Renal cortical epithelial cell (primary cell): ENCODE measurements around the gene XYLB. TPM values are rescaled to one million over a fixed set of nuclear protein-coding genes. Genes with fewer than 3 reads are reported as not detected.
A peak's percentile ranks its signal among the peaks of the same experiment; 100 is the strongest.
"Not testable (repeated sequence)": the region's sequence is repeated elsewhere in the genome, so short reads cannot be mapped to it uniquely, and the experiment has no call there.

ENCODE experiments used
- DNase-seq: peaks from one replicate; pipeline ENCODE4 v3.0.0-alpha.2; 2011; ENCODE audit warnings: low read depth
- total RNA-seq: library from RNA; depleted of rRNA; stranded (reverse); fragments of >200 nt; gene quantifications from 2 replicates; pipeline ENCODE4 v1.2.3, GENCODE V29; 2014

XYLB gene
- total RNA-seq, result 1.0 TPM in 2 replicates

DNA sequence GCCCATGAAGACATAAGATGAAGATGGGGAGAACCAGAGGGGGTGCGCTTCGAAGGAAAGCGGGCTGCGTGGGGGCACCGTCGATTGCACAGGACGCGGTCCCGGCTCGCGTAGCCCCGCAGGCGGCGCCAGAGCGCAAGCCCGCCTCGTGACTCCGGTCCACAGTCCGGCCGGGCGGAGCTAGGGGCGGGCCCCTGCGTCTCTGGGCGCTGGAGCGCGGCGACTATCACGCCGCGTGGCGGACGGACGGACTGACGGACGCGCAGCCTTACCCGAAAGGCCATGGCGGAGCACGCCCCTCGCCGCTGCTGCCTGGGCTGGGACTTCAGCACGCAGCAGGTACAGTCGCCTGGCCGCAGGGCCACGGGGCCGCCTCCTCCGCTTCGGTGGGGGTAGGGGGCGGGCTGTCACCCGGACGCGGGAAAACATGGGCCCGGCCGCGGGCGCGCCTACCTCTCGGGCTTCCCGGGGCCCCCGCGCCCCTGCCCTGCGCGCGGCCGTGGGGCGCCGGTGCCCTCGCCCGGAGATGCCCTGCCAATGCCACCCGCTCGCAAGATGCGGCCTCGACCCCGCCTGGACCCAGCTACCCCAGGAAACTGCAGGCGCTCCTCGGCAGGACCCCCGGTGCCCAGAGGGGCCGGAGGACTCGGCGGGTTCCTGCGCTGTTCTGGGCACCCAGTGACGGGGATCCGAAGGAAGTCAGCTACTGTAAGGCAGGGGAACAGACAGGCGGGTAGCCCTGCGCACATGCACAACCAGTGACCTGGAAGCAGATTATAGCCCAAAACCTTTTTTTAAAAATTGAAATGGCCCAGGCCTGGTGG, at the start of gene XYLB:
Gene XYLB (plus strand): TSS at position 199 of the 824 bp plus-strand sequence. CDS start 84 bp downstream, at position 283.
- DNase-seq, result peak; percentile 49

DNA sequence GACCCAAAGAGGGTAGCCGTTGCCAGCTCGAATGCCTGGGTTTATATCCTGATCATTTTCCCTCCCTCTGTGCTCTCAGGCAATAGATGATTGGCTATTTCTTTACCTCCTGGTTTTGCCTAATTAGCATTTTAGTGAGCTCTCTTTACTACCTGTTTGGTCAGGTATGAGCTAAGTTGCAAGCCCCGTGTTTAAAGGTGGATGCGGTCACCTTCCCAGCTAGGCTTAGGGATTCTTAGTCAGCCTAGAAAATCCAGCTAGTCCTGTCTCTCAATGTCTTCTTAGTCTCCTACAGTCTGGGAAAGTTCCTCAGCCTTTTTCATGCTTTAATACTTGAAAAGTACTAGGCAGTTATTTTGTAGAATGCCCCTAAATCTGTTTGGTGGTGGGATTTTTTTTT, 49.5 kb upstream of the XYLB start:
- not testable (repeated sequence) for DNase-seq

DNA sequence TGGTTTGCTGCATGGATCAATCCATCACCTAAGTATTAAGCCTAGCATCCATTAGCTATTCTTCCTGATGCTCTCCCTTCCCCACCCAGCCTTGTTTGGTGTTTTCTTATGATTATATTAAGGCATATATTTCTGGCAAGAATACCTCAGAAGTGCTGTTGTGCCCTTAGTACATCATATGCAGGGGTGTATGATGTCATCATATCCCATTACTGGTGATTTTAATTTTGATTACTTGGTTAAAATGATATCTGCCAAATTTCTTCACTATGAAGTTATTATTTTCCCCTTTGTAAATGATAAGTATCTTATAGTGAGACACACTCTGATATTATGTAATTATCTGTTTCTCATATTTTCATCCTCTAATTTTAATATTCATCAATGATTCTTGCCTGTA, 49.0 kb upstream of the XYLB start:
- no peak for DNase-seq

- DNase-seq, result peak; percentile 33
These were observed 48.5 kb upstream of the XYLB start for GRCh38 chr3:38297947-38298711.

DNA sequence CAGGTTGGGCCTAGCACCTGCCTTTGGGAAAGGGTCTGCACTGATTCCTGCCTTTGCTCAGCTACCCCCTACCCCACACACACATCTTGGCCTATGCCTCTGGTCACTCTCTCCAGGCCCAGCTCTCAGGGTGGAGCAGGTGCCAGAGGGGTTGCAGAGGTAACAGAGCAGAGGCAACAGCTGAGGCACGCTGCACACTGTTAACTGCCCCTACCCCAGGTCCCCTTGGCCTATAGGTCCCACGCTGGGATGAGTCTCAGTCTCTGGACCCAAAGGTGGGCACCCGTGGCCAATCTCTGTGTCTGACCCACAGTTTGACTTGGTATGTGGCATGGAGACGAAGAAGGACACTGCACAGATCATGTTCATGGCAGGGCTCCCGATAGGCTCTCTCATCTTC, 39.6 kb upstream of the XYLB start:
- DNase-seq, result no peak

GRCh38 chr3:38307599-38307998, 39.0 kb upstream of the XYLB start:
- no peak for DNase-seq

DNA sequence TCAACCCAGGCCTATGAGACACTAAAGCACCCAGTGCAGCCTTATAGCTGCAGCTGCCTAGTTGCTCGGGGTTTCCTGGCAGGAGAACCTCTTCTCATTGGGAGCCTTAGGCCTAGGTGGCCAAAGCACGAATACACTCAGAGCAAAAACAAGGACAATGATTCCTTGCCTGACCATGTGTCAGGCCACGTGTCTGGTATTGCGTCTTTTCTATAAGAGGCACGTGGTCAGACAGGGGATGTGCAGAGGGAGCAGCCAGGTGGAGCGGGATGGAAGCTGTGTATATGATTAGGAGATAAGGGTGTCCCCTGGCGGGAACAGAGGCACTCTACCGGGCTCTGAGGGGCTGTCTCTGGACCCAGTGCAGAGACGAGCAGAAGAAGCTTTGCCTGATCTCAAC, 38.1 kb upstream of the XYLB start:
- no peak for DNase-seq

- DNase-seq, result no peak
These were observed 35.1 kb upstream of the XYLB start for GRCh38 chr3:38311476-38311875.

- no peak for DNase-seq
These were observed 34.6 kb upstream of the XYLB start for GRCh38 chr3:38311941-38312340.

GRCh38 chr3:38312356-38312755, 34.2 kb upstream of the XYLB start:
- DNase-seq, result no peak

- DNase-seq, result no peak
These were observed 33.3 kb upstream of the XYLB start for GRCh38 chr3:38313263-38313662.

- DNase-seq, result no peak
These were observed 32.9 kb upstream of the XYLB start for GRCh38 chr3:38313695-38314094.

DNA sequence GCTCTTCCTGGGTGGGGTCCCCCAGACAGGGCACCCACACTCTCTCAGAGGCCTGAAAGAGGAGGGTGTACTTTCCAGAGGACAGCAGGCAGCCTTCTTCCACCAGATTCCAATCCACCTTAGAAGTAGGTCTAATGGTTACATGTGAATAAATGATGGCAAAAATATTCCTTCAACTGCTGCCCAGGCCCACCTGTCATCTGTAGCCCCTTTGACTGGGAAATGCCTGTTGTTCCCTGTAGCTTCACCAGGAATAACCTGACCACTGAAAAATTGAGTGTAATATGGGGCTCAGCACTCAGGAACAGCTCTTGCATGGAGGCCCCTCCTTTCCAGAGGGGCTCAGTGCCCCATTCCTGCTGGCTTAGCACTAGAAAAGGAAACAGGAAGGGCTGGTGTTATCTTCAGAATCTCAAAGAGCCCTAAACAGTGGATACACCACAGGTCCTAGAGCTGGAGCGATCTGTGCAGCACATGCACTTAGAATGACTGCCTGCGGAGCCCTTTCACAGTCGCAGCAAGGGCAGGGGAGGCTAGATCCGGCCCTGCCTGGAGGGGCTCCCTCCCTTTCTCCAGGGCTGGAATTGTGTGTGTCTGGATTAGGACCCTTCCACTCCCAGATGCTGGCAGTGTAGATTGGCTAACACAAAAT, 32.3 kb upstream of the XYLB start:
- no peak for DNase-seq

- no peak for DNase-seq
These were observed 31.7 kb upstream of the XYLB start for GRCh38 chr3:38314764-38315487.

DNA sequence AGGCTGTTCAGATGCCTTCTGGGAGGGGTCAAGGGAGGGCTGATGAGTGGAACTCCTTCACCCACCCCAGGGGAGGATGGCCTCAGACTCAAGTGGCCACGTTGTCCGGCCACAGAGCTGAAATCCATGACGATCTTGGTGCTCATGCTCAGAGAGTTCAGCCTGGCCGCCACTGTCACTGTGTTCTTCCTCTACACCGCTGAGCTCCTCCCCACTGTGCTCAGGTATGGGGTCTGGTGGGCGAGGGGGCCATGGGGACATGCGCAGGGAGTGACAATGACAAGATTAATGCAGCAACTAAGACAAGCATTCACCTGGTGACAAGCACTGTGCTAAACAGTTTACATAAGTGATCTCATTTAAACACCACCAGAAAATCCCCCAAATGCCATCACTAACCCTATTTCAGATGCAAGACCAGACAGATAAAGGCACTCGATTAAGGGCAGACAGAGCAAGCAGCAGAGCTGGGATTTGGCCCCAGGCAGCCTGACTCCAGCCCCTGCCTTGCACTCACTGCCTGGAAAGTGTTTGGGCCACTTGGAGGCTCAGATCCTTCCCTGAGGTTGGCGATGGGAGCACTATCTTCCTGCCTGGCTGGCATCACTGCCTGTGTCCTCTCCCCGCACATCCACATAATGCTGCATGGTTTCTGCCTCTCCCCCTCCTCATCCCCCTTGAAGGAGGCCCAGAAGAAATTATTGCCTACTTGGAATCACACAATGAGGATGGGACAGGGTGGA, 30.9 kb upstream of the XYLB start:
- no peak for DNase-seq

- no peak for DNase-seq
These were observed 30.0 kb upstream of the XYLB start for GRCh38 chr3:38316356-38317191.

- DNase-seq, result peak; percentile 10
These were observed 29.3 kb upstream of the XYLB start for GRCh38 chr3:38317192-38317759.

DNA sequence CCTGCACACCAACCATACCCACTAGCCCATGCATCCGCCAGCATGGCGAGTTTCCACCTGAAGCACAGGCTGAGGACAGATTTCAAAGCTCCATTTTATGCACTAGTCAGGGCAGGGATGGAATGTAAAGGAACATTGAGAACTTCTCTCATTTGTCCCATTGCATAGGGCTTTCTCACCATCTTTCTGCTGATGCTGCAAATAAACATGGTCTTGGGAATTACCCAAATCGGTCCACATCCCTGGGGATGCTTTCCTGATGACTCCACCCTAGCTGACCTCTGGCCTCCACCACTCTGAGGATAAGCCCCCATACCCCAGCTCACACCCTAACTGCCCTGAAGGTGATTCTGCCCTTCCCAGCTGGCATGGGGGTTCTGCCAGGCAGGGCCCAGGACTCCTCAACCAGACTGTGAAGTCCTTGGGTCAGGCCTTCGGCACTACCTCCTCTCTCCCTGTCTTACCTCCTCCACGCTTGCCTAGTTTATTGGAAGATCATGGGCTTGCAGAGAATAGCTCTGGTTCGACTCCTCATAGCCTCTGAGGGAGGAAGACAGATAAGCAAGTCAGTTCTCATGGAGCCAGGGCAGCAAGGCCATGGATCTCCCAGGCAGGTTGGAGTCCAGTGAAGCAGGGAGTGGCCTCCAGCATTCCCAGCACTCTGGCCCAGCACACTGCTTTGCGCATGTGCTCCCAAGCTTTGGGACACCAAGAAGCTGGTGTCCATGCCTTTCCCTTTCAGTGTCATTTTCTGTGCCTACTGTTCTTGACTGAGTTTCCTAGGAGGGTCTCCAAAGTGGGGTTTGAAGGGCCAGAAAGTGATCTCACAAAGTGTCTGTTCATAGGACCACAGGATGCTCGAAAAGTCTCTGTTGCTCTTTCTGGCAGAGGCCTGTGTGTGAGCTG, 27.6 kb upstream of the XYLB start:
- DNase-seq, result no peak

- DNase-seq, result not testable (repeated sequence)
These were observed 25.9 kb upstream of the XYLB start for GRCh38 chr3:38320638-38321037.
